Uterus (tissue), 4 donors: ENCODE results near the gene APOBEC3H. TPM values are rescaled to one million over a fixed set of nuclear protein-coding genes. Genes with fewer than 3 reads are reported as not detected.
"Not testable (repeated sequence)": the region's sequence is repeated elsewhere in the genome, so short reads cannot be mapped to it uniquely, and the experiment has no call there.

Experiments used
- DNase-seq, 2 donors: peaks; one replicate each; pipeline ENCODE4 v3.0.0-alpha.2; 2019 to 2020
- H3K27ac ChIP-seq, 2 donors: fragments of 200-600 bp; sonication (generic); 1 replicate in 1 of 2; 2 replicates in 1 of 2; pipeline ENCODE4 v1.5.1; 2016 to 2018
- H3K27me3 ChIP-seq, 2 donors: fragments of 200-600 bp; sonication (generic); one replicate each; pipeline ENCODE4 v1.5.1; 2018 to 2019; ENCODE audit warnings: control low read depth in 1 of 2
- H3K36me3 ChIP-seq, 2 donors: fragments of 200-600 bp; sonication (generic); one replicate each; pipeline ENCODE4 v1.5.1; 2019; ENCODE audit warnings: control low read depth in 1 of 2
- H3K4me1 ChIP-seq, 2 donors: fragments of 200-600 bp; sonication (generic); one replicate each; pipeline ENCODE4 v1.5.1; 2018 to 2019; ENCODE audit warnings: control low read depth in 1 of 2
- H3K4me3 ChIP-seq, 2 donors: fragments of 200-600 bp; sonication (generic); 1 replicate in 1 of 2; 2 replicates in 1 of 2; pipeline ENCODE4 v1.5.1; 2018 to 2019; ENCODE audit warnings: mild to moderate bottlenecking in 1 of 2
- H3K9me3 ChIP-seq, 2 donors: fragments of 200-600 bp; sonication (generic); one replicate each; pipeline ENCODE4 v1.5.1; 2019; ENCODE audit warnings: control low read depth in 1 of 2
- POLR2A ChIP-seq, 2 donors: fragments of 450-650 bp; IDR thresholded peaks; one replicate each; pipeline ENCODE4 v1.6.1; 2016; ENCODE audit warnings: antibody characterized with exemption in 2 of 2, mild to moderate bottlenecking in 1 of 2, moderate library complexity in 1 of 2
- intact Hi-C: fragments of 100-400 bp; cut with DNase I; formaldehyde crosslinking; loops from one replicate; pipeline ENCODE4 v1.15.1; 2023; ENCODE audit warnings: low total_unique reads
- total RNA-seq, 4 donors: library from RNA; depleted of rRNA in 3 of 4; stranded (reverse); fragments of >200 nt in 3 of 4; gene quantifications; one replicate each; pipeline versions ENCODE4 v1.1.0 to v1.2.4, GENCODE V29; 2014 to 2023
- TF ChIP-seq, protein P1 (sequence below), 4 experiments: fragments of 200-600 bp in 2 of 4; fragments of 450-650 bp in 2 of 4; sonication (generic) in 2 of 4; IDR thresholded peaks; one replicate each; pipeline ENCODE4 v1.5.1; 2016 to 2019; ENCODE audit warnings: antibody characterized with exemption in 4 of 4, mild to moderate bottlenecking in 2 of 4, moderate library complexity in 1 of 4
- donor health status: DM: yes; HTN: yes; CAD: no.

The APOBEC3H gene
- total RNA-seq, 4 donors from 2014 or later, result 0.69 TPM; not detected in 3

DNA sequence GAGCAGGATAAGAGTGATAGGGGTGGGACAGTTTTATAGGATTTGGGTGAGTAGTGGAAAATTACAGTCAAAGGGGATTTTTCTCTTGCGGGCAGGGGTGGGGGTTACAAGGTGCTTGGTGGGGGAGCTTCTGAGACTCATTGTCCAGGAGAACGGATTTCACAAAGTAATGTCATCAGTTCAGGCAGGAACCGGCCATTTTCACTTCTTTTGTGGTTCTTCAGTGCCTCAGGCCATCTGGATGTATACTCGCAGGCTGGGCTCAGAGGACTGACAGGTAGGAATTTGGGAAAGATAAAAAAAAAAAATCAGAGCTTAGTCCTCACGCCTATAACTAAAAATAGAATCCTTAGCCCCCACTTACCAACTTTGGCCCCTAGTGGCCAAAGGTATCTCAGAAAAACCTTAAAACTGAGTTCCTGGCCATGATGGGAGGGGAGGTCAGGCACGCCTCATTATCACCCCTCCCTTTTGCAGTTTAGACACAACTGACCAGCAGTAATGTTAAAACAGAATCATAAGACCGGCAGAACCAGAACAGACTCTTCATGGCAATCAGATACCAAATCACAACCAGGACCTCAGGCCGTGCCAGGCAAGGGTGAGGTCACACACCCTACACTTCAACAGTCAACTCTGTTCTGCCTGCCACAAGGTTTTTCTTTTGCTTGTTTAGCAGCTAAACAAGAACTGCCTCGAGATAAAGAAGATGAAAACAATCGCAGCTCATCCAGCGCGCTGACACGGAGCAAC, 28.8 kb upstream of the APOBEC3H start:
- Histone ChIP-seq H3K9me3 (no peaks in the 10 kb centered on the region), H3K36me3 (no peaks in the 10 kb centered on the region), H3K27ac (no peak overlapping the region), H3K4me1 (no peaks in the 10 kb centered on the region), H3K27me3 (no peaks in the 10 kb centered on the region), H3K4me3 (no peak overlapping the region)
- no peak for DNase-seq
- intact Hi-C loops, result no loop called here
- no peak for TF ChIP-seq POLR2A (IDR thresholded peaks at IDR 0.05)
- TF ChIP-seq, protein P1, sequence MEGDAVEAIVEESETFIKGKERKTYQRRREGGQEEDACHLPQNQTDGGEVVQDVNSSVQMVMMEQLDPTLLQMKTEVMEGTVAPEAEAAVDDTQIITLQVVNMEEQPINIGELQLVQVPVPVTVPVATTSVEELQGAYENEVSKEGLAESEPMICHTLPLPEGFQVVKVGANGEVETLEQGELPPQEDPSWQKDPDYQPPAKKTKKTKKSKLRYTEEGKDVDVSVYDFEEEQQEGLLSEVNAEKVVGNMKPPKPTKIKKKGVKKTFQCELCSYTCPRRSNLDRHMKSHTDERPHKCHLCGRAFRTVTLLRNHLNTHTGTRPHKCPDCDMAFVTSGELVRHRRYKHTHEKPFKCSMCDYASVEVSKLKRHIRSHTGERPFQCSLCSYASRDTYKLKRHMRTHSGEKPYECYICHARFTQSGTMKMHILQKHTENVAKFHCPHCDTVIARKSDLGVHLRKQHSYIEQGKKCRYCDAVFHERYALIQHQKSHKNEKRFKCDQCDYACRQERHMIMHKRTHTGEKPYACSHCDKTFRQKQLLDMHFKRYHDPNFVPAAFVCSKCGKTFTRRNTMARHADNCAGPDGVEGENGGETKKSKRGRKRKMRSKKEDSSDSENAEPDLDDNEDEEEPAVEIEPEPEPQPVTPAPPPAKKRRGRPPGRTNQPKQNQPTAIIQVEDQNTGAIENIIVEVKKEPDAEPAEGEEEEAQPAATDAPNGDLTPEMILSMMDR (IDR thresholded peaks at IDR 0.05), result no peak

DNA sequence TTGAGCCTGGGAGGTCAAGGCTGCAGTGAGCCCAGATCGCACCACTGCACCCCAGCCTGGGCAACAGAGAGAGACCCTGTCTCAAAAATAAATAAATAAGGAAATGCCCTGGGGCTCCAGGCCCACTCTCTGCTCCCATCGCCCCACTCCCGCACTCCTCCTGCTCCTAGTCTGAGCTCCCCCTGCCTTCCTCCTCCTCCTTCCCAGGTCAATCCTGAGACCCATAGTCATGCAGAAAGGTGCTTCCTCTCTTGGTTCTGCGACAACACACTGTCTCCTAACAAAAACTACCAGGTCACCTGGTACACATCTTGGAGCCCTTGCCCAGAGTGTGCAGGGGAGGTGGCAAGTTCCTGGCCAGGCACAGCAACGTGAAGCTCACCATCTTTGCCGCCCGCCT, 26.9 kb upstream of the APOBEC3H start:
- intact Hi-C loops, result no loop called here
- Histone ChIP-seq H3K4me1 (no peaks in the 10 kb centered on the region), H3K27me3 (no peaks in the 10 kb centered on the region), H3K36me3 (no peaks in the 10 kb centered on the region), H3K4me3 (no peak overlapping the region), H3K27ac (no peak overlapping the region), H3K9me3 (no peaks in the 10 kb centered on the region)
- DNase-seq, result no peak
- TF ChIP-seq, protein P1 (IDR thresholded peaks at IDR 0.05), result no peak
- TF ChIP-seq POLR2A (IDR thresholded peaks at IDR 0.05), result no peak

DNA sequence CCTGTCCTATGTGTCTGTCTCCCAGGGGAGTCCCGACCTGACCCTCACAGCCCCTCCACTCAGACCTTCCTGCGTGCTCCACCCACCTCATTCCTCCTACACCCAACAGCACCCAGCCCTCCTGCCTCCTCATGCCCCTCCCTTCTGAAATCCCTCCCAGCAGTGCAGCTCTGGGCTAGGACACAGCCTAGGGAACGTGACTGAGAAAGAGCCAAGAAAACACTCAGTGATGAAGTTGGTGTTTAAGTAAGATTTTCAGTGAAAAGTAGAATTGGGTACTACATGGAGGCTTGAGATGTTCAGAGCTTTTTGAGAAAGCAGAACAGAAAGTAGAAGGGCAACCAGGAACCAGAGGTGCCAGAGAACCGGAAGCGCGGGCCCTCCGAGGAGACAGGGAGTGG, 24.5 kb upstream of the APOBEC3H start:
- intact Hi-C loops, DNase-seq, H3K27ac ChIP-seq, H3K4me1 ChIP-seq, H3K36me3 ChIP-seq, H3K27me3 ChIP-seq, H3K9me3 ChIP-seq, H3K4me3 ChIP-seq: not testable (repeated sequence)

DNA sequence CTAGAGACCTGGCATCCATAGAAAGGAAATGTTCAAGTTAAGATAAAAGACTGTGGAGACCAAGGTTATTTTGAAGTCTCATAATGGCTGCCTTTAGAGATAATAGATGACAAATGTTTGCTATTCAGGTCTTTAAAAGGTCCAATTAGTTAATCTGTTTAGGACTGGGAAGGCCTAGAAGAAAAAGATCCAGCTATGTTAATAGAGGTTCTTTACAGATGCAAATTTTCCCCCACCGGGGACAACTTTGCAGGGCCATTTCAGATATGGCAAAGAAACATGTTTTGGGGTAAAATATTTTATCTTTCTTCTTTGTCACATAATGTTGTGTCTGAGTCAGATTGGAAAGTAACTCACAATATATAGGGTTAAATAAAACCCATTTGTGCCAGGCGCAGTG, 23.1 kb upstream of the APOBEC3H start:
- intact Hi-C loops, result no loop called here
- Histone ChIP-seq H3K27me3 (no peaks in the 10 kb centered on the region), H3K9me3 (no peaks in the 10 kb centered on the region), H3K4me1 (peaks cover 0 to 10% of the 10 kb centered on the region in 2 donors), H3K4me3 (no peak overlapping the region), H3K27ac (no peak overlapping the region), H3K36me3 (no peaks in the 10 kb centered on the region)
- no peak for DNase-seq
- no peak for TF ChIP-seq POLR2A (IDR thresholded peaks at IDR 0.05)
- TF ChIP-seq, protein P1 (IDR thresholded peaks at IDR 0.05), result no peak

DNA sequence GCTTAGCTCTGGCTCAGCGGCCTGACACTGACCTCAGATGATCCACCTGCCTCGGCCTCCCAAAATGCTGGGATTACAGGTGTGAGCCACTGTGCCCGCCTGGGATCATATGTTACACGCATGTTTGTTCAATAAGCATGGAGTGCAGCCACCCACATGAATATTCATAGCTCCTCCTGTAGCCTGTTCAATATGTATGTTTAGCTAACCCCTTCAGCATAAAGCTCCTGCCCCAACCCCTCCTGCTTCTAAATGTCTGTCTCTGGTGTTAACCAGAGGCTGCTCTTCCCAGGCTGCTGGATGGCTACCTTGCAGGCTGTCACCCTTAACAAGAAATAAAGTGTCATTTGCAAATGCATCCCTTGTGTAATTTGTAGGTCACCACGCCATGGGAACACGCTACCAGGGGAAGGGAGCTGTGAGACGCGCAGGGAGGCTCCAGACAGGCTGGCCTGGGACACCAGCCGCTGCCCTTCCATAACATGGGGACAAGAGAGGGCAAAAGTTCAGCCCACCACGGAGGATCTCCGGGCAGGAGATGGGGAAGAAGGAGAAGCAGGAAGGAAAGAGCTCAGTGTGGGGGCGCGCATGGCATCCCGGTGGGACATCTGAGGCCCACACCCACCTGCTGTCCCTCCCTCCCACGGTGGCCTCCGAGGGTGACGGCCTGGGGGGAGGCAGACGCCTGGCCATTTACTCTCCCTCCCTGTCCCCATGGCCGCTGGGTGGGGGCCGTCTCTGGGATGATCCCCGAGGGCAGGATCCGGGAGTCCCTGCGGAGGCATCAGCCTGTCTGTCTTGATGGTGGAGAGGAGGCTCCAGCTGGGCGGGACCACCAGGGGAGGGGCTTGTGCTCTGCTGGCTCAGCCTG, 20.7 kb upstream of the APOBEC3H start:
- intact Hi-C loops, H3K4me3 ChIP-seq, H3K36me3 ChIP-seq: not testable (repeated sequence)

DNA sequence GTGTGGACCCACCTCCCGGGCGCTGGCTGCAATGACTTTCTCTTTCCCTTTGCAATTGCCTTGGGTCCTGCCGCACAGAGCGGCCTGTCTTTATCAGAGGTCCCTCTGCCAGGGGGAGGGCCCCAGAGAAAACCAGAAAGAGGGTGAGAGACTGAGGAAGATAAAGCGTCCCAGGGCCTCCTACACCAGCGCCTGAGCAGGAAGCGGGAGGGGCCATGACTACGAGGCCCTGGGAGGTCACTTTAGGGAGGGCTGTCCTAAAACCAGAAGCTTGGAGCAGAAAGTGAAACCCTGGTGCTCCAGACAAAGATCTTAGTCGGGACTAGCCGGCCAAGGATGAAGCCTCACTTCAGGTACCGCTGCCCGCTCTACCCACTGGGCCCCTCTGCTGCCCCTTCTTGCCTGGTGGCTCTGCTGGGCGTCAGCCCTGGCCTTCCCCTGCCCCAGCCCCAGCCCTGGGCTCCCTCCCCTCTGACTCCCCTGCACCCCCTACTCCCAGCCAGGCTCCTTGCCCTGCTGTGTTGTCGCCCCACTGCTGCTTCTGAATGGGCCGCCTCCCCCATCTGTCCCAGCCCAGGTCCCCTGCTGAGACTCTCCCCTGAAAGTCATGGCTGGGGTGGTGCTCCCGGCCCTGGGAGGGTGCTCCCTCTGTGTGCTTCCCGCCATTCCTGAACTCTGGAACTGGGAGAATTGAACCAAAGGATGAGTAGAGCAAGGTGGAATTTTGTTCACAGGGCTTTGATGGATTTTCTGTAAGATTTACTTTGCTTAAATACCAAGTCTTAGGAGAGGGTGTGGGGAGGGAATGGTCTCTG, 19.8 kb upstream of the APOBEC3H start, which contains the start of gene APOBEC3G:
Gene APOBEC3G, plus strand, starts transcription at position 250 of the 815 bp plus-strand sequence. Its CDS starts 87 bp downstream, at position 337.
- Histone ChIP-seq H3K4me3 (peak within 1 kb of the TSS; percentile 23 to 41), H3K27ac (peak within 1 kb of the TSS; percentile 78 to 82)
- H3K36me3 ChIP-seq, H3K9me3 ChIP-seq, H3K4me1 ChIP-seq, intact Hi-C loops, H3K27me3 ChIP-seq: not testable (repeated sequence)
- peak; percentile 51 to 55 for DNase-seq

More for the DNA sequence above, 20.7 kb upstream of the APOBEC3H start:
- DNase-seq, H3K27me3 ChIP-seq, H3K9me3 ChIP-seq, H3K4me1 ChIP-seq: not testable (repeated sequence)
- peak overlapping the region in 1 of 2 donors; percentile 59 for H3K27ac ChIP-seq

DNA sequence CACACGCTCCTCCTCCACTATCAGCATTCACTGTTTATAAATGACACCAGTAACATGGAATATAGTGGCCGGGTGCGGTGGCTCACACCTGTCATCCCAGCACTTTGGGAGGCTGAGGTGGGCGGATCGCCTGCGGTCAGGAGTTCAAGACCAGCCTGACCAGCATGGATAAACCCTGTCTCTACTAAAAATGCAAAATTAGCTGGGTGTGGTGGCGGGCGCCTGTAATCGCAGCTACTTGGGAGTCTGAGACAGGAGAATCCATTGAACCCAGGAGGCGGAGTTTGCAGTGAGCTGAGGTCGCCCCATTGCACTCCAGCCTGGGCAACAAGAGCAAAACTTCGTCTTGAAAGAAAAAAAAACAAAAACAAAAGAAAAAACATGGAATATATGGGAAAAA, 19.1 kb upstream of the APOBEC3H start:
- H3K27ac ChIP-seq, result peak overlapping the region in 1 of 2 donors; percentile 82

More for the DNA sequence above, 19.1 kb upstream of the APOBEC3H start:
- intact Hi-C loops, H3K4me1 ChIP-seq, H3K27me3 ChIP-seq, H3K36me3 ChIP-seq, DNase-seq, H3K9me3 ChIP-seq: not testable (repeated sequence)
- peak overlapping the region in 1 of 2 donors; percentile 41 for H3K4me3 ChIP-seq
